Retina (tissue), 1 donor: Measurements from ENCODE around the gene LRRFIP2.

ENCODE experiments used
- DNase-seq: peaks from one replicate; pipeline ENCODE4 v3.0.0-alpha.2; 2016

Gene LRRFIP2

DNA sequence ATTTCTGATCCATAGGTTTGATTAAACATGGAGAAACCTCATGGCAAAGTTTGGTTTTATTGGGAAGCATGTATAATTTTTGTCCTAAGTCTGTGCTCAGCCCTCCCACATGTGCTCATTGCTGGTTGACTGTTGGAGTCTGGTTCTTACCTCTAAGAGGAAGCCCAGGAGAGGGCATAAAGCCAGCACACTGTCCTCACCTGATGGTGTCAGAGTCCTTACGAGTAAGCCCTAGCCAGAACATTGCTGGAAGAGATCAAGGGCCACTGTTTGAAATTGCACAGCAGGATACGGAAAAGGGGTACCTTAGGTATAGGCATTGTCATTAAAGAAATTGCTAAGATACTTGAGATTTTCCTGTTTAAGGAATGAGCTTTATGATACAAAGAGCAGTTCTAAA, 159.8 kb downstream of the LRRFIP2 start:
- no peak for DNase-seq
